Activated naive CD8-positive, alpha-beta T cell treated with anti-CD3 and anti-CD28 coated beads, Interleukin-2, amount 50 U/mL, for 24 hours (primary cell): ENCODE data around the gene PRPF38B.

Experiments
- ATAC-seq: fragments of 150-1000 bp; cut with Tn5 transposase; one replicate; pipeline ENCODE4 v1.10.0; 2021
- DNase-seq: peaks from one replicate; pipeline ENCODE4 v3.0.0; 2021
- H3K27ac Mint-ChIP-seq: one replicate; pipeline ENCODE4 v1.8.0; 2021; ENCODE audit warnings: mild to moderate bottlenecking, mixed read lengths
- H3K27me3 Mint-ChIP-seq: one replicate; pipeline ENCODE4 v1.8.0; 2021; ENCODE audit warnings: mixed read lengths
- H3K36me3 Mint-ChIP-seq: one replicate; pipeline ENCODE4 v1.8.0; 2021; ENCODE audit warnings: low read depth, mixed read lengths
- H3K4me1 Mint-ChIP-seq: one replicate; pipeline ENCODE4 v1.8.0; 2021; ENCODE audit warnings: mixed read lengths
- H3K4me3 Mint-ChIP-seq: one replicate; pipeline ENCODE4 v1.8.0; 2021; ENCODE audit warnings: mild to moderate bottlenecking, moderate library complexity, mixed read lengths
- H3K9me3 Mint-ChIP-seq: one replicate; pipeline ENCODE4 v1.8.0; 2021; ENCODE audit warnings: mixed read lengths

The PRPF38B gene

GRCh38 chr1:108691942-108692723 lies at the start of gene PRPF38B:
Gene PRPF38B (plus strand): TSS chr1:108692310. CDS start chr1:108692592, 282 bp downstream.
- Mint-ChIP-seq H3K4me3 (peak within 1 kb of the TSS; percentile 87), H3K36me3 (peaks cover 43% of the 10 kb centered on the region), H3K27ac (peak within 1 kb of the TSS; percentile 98), H3K27me3 (no peaks in the 10 kb centered on the region), H3K4me1 (peaks cover 39% of the 10 kb centered on the region), H3K9me3 (no peaks in the 10 kb centered on the region)
- peak; percentile 95 for ATAC-seq
- DNase-seq = peak; percentile 93

GRCh38 chr1:108643492-108644335 lies 48.4 kb upstream of the PRPF38B start:
- H3K4me1 Mint-ChIP-seq = peaks cover 79% of the 10 kb centered on the region
- peaks cover 3% of the 10 kb centered on the region for H3K27me3 Mint-ChIP-seq
- H3K27ac Mint-ChIP-seq = peak overlapping the region; percentile 1
- H3K4me3 Mint-ChIP-seq = no peak overlapping the region
- no peak for DNase-seq
- peaks cover 3% of the 10 kb centered on the region for H3K9me3 Mint-ChIP-seq
- H3K36me3 Mint-ChIP-seq = peaks cover 32% of the 10 kb centered on the region
- peak; percentile 37 for ATAC-seq

GRCh38 chr1:108644984-108645383 lies 47.1 kb upstream of the PRPF38B start:
- H3K27me3 Mint-ChIP-seq = peaks cover under 1% of the 10 kb centered on the region
- H3K27ac Mint-ChIP-seq = peak overlapping the region; percentile 83
- peaks cover 73% of the 10 kb centered on the region for H3K4me1 Mint-ChIP-seq
- ATAC-seq = peak; percentile 40
- DNase-seq = no peak
- peaks cover 40% of the 10 kb centered on the region for H3K36me3 Mint-ChIP-seq
- peaks cover 3% of the 10 kb centered on the region for H3K9me3 Mint-ChIP-seq
- H3K4me3 Mint-ChIP-seq = peak overlapping the region; percentile 59

GRCh38 chr1:108645564-108646184 lies 46.4 kb upstream of the PRPF38B start:
- Mint-ChIP-seq H3K27ac (peak overlapping the region; percentile 83), H3K4me1 (peaks cover 66% of the 10 kb centered on the region), H3K4me3 (peak overlapping the region; percentile 59), H3K36me3 (peaks cover 40% of the 10 kb centered on the region), H3K9me3 (no peaks in the 10 kb centered on the region), H3K27me3 (no peaks in the 10 kb centered on the region)
- ATAC-seq (no peak), DNase-seq (no peak)

- Mint-ChIP-seq H3K27me3 (no peaks in the 10 kb centered on the region), H3K4me1 (peaks cover 65% of the 10 kb centered on the region), H3K36me3 (peaks cover 41% of the 10 kb centered on the region), H3K27ac (peak overlapping the region; percentile 83), H3K4me3 (peak overlapping the region; percentile 18), H3K9me3 (no peaks in the 10 kb centered on the region)
- ATAC-seq = no peak
- DNase-seq = no peak
Observed at GRCh38 chr1:108646265-108646647, 45.9 kb upstream of the PRPF38B start.

- Mint-ChIP-seq H3K4me1 (peaks cover 62% of the 10 kb centered on the region), H3K36me3 (peaks cover 42% of the 10 kb centered on the region)
- ATAC-seq = peak; percentile 60
Observed at GRCh38 chr1:108646648-108647269, 45.4 kb upstream of the PRPF38B start.

GRCh38 chr1:108653431-108654105 lies 38.5 kb upstream of the PRPF38B start:
- peak overlapping the region; percentile 17 for H3K27ac Mint-ChIP-seq

More at GRCh38 chr1:108646648-108647269, 45.4 kb upstream of the PRPF38B start:
- no peaks in the 10 kb centered on the region for H3K27me3 Mint-ChIP-seq
- H3K27ac Mint-ChIP-seq = peak overlapping the region; percentile 83
- H3K9me3 Mint-ChIP-seq = no peaks in the 10 kb centered on the region
- peak overlapping the region; percentile 18 for H3K4me3 Mint-ChIP-seq
- DNase-seq = peak; percentile 61

GRCh38 chr1:108657356-108658080 lies 34.6 kb upstream of the PRPF38B start:
- DNase-seq (no peak), ATAC-seq (peak; percentile 77)
- H3K4me3 Mint-ChIP-seq = no peak overlapping the region
- peaks cover 48% of the 10 kb centered on the region for H3K4me1 Mint-ChIP-seq
- peak overlapping the region; percentile 44 for H3K27ac Mint-ChIP-seq
- H3K27me3 Mint-ChIP-seq = no peaks in the 10 kb centered on the region
- peaks cover 3% of the 10 kb centered on the region for H3K9me3 Mint-ChIP-seq
- H3K36me3 Mint-ChIP-seq = peaks cover 18% of the 10 kb centered on the region

More at GRCh38 chr1:108653431-108654105, 38.5 kb upstream of the PRPF38B start:
- H3K4me3 Mint-ChIP-seq = no peak overlapping the region
- peaks cover 45% of the 10 kb centered on the region for H3K36me3 Mint-ChIP-seq
- no peak for ATAC-seq
- H3K9me3 Mint-ChIP-seq = peaks cover 3% of the 10 kb centered on the region
- DNase-seq = no peak
- peaks cover 22% of the 10 kb centered on the region for H3K4me1 Mint-ChIP-seq
- no peaks in the 10 kb centered on the region for H3K27me3 Mint-ChIP-seq

- Mint-ChIP-seq H3K27ac (peak within 1 kb of the TSS; percentile 95), H3K36me3 (peaks cover 6% of the 10 kb centered on the region), H3K4me3 (peak within 1 kb of the TSS; percentile 82), H3K9me3 (no peaks in the 10 kb centered on the region), H3K4me1 (peaks cover 51% of the 10 kb centered on the region), H3K27me3 (no peaks in the 10 kb centered on the region)
- peak; percentile 79 for DNase-seq
- peak; percentile 75 for ATAC-seq
Observed at GRCh38 chr1:108661030-108661609, 31.0 kb upstream of the PRPF38B start, which contains the start of gene HENMT1. Gene HENMT1 (minus strand): TSS chr1:108661093. CDS start chr1:108659884, 1,209 bp downstream.

GRCh38 chr1:108663074-108663473 lies 29.0 kb upstream of the PRPF38B start:
- Mint-ChIP-seq H3K27me3 (no peaks in the 10 kb centered on the region), H3K27ac (peak overlapping the region; percentile 95), H3K4me3 (peak overlapping the region; percentile 82), H3K4me1 (peaks cover 40% of the 10 kb centered on the region), H3K9me3 (no peaks in the 10 kb centered on the region), H3K36me3 (no peaks in the 10 kb centered on the region)
- ATAC-seq (no peak), DNase-seq (no peak)

- no peaks in the 10 kb centered on the region for H3K27me3 Mint-ChIP-seq
- H3K27ac Mint-ChIP-seq = no peak overlapping the region
- peaks cover 42% of the 10 kb centered on the region for H3K4me1 Mint-ChIP-seq
Observed at GRCh38 chr1:108664481-108664880, 27.6 kb upstream of the PRPF38B start.

GRCh38 chr1:108665067-108665466 lies 27.0 kb upstream of the PRPF38B start:
- H3K27me3 Mint-ChIP-seq = no peaks in the 10 kb centered on the region
- no peak for DNase-seq
- H3K36me3 Mint-ChIP-seq = no peaks in the 10 kb centered on the region
- H3K4me3 Mint-ChIP-seq = no peak overlapping the region
- no peak overlapping the region for H3K27ac Mint-ChIP-seq
- no peaks in the 10 kb centered on the region for H3K9me3 Mint-ChIP-seq
- no peak for ATAC-seq
- peaks cover 42% of the 10 kb centered on the region for H3K4me1 Mint-ChIP-seq

More at GRCh38 chr1:108664481-108664880, 27.6 kb upstream of the PRPF38B start:
- no peak overlapping the region for H3K4me3 Mint-ChIP-seq
- DNase-seq = no peak
- ATAC-seq = no peak
- H3K9me3 Mint-ChIP-seq = no peaks in the 10 kb centered on the region
- no peaks in the 10 kb centered on the region for H3K36me3 Mint-ChIP-seq

GRCh38 chr1:108665771-108666170 lies 26.3 kb upstream of the PRPF38B start:
- peaks cover 44% of the 10 kb centered on the region for H3K4me1 Mint-ChIP-seq
- ATAC-seq = no peak

More at GRCh38 chr1:108665771-108666170, 26.3 kb upstream of the PRPF38B start:
- Mint-ChIP-seq H3K36me3 (no peaks in the 10 kb centered on the region), H3K4me3 (no peak overlapping the region), H3K9me3 (no peaks in the 10 kb centered on the region), H3K27me3 (no peaks in the 10 kb centered on the region), H3K27ac (no peak overlapping the region)
- DNase-seq = no peak
